ENCODE results near the gene GRIK3. TPM values are rescaled to one million over a fixed set of nuclear protein-coding genes. Genes with fewer than 3 reads are reported as not detected.

Gene GRIK3
- total RNA-seq, 1 experiment from 2014 or later, result not detected

DNA sequence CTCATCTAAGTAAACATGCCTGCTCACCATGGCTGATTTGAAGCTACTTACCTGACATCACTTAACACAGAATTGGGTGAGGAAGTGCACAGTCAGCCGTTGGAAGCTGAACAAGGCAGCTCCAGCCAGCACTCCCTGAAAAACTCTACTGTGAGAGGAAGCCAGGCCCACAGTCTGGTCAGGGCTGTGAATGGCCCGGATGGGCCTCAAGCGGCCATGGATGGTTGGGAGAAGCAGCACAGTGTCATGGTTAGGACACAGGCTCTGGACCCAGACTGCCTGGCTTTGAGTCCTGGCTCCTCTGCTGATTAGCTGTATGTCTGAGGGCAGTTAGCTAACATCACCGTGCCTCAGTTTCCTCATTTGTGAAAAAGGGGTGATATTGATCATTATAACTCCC lies 267.8 kb downstream of the GRIK3 start:
- in situ Hi-C loops (cut with HindIII; ENCODE audit: low pct_unique_long_range_greater_than_20kb, low sequenced_read_pairs), result no loop called here

DNA sequence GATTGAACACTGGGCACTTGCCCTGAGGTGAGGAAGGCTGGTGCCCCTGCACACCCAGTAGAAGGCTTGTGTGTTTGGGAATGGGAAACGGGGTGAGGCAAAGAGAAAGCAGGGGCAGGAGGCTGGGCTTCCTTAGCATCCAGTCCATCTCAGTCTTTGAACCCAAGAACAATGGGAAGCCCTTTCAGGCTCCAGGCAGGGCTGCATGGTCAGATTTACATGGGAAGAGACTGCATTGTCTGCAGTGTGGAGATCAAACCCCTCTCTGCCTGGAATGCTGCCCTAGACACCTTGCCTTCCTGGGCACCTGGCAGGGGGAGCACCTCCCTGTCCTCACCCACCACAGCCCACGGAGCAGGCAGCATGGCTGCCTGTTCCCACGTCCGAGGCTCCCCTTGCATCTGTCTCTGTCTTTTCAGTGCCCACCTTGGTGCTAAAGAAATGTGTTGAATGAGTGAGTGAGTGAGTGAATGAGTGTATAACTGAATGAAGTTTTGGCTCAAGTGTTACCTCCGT lies 268.5 kb downstream of the GRIK3 start:
- DNase-seq (ENCODE audit: low read depth, low spot score), result no peak
- in situ Hi-C loops (cut with HindIII; ENCODE audit: low pct_unique_long_range_greater_than_20kb, low sequenced_read_pairs), result no loop called here

More for the DNA sequence above, 267.8 kb downstream of the GRIK3 start:
- DNase-seq (ENCODE audit: low read depth, low spot score), result no peak

DNA sequence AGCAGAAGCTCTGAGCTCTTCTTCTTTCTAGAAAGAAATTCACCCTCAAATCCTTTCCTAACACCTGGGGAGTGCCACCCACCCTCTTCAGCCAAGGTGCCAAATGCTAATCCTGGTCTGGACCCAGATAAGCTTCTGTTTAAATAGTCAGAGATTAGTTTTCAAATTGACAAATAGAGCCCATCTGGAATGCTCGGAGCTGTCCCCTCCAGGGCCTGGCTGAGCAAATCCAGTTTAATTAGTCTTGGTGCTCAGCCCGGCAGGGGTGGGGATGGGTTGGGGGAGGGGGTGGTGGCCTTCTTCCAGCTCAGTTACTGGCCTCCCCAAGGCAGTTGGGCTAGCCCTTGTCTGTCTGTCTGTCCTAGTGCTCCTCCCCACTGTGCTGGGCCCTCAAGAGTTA lies 269.5 kb downstream of the GRIK3 start:
- in situ Hi-C loops (cut with HindIII; ENCODE audit: low pct_unique_long_range_greater_than_20kb, low sequenced_read_pairs), result no loop called here
- DNase-seq (ENCODE audit: low read depth, low spot score), result no peak

DNA sequence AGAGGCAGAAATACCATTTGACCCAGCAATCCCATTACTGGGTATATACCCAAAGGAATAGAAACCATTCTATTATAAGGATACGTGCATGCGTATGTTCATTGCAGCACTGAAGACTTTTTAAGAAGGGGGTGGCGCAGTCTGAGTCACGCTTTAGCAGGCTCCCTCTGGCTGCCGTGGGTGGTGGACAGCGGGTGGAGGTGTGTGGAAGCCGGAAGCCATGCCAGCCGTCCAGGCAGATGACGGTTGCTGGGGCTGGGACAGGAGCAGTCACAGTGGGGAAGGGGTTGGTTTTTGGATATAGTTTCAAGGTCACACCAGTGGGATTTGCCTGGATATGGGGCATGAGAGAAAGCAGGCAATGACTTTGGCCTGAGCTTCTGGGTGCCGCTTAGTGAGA lies 270.5 kb downstream of the GRIK3 start:
- no peak for DNase-seq (ENCODE audit: low read depth, low spot score)
- in situ Hi-C loops (cut with HindIII; ENCODE audit: low pct_unique_long_range_greater_than_20kb, low sequenced_read_pairs), result no loop called here

DNA sequence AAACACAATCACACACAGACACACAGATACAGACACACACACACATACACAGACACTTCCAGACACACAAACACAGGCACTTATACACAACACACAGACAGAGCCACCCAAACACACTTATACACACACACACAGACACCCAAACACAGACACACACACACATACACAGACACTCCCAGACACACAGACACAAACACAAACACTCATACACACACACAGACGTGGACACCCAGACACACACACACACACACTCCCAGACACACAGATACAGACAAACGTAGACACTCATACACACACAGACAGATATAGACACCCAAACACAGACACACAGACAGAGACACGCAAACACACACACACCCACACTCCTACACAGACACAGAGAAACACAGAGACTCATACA lies 272.1 kb downstream of the GRIK3 start:
- in situ Hi-C loops (cut with HindIII; ENCODE audit: low pct_unique_long_range_greater_than_20kb, low sequenced_read_pairs), result no loop called here
- no peak for DNase-seq (ENCODE audit: low read depth, low spot score)

DNA sequence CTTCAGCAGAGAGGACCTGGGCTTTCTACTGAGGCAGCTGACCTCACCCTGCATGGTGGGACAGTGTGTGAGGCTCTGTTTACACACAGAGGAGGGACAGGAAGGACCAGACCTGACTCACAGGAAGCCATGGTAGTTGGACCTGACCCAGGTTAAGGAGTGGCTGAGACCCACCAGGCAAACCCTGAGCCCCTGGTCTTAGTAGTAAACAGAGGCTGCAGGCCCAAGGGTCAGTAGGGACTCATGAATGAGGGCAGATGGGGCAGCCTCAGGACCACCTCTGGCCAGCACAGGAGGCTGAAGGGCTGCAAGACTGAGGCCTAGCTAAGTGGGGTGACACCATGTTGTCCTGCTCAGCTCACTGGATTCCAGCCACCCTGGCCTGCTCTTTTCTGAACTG lies 273.2 kb downstream of the GRIK3 start:
- DNase-seq (ENCODE audit: low read depth, low spot score), result no peak
- in situ Hi-C loops (cut with HindIII; ENCODE audit: low pct_unique_long_range_greater_than_20kb, low sequenced_read_pairs), result no loop called here

DNA sequence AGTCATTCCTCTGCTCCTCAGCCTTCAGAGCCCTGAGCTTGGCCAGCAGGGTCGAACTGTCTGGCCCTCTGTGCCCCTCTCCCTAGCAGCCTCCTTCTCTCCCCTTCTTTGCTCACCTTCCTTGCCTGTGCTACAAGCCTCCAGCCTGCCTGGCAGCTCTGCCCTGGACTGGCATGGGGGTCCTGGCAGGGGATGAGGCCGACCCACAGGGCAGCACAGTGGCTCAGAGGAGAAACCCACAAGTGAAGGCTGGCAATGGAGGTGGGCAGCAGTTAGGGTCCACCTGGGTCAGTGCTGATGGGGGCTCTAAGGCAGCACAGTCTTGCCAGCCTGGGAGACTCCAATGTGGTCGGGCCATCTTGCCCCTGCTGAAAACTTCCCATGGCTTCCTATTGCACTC lies 274.2 kb downstream of the GRIK3 start:
- DNase-seq (ENCODE audit: low read depth, low spot score), result no peak
- in situ Hi-C loops (cut with HindIII; ENCODE audit: low pct_unique_long_range_greater_than_20kb, low sequenced_read_pairs), result no loop called here

DNA sequence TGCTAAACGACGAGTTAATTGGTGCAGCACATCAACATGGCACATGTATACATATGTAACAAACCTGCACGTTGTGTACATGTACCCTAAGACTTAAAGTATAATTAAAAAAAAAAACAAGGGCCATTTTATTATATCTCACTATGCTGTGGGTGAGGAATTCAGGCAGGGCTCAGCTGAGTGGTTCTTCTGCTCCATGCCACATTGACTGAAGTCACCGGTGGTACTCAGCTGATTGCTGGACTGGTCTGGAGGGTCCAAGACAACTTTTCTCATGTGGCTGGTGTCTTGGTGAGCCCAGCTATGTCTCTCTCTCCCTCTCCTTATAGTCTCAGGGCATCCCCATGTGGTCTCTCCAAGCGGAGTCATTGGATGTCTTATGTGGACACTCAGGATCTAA lies 275.0 kb downstream of the GRIK3 start:
- DNase-seq (ENCODE audit: low read depth, low spot score), result no peak
- in situ Hi-C loops (cut with HindIII; ENCODE audit: low pct_unique_long_range_greater_than_20kb, low sequenced_read_pairs), result no loop called here

DNA sequence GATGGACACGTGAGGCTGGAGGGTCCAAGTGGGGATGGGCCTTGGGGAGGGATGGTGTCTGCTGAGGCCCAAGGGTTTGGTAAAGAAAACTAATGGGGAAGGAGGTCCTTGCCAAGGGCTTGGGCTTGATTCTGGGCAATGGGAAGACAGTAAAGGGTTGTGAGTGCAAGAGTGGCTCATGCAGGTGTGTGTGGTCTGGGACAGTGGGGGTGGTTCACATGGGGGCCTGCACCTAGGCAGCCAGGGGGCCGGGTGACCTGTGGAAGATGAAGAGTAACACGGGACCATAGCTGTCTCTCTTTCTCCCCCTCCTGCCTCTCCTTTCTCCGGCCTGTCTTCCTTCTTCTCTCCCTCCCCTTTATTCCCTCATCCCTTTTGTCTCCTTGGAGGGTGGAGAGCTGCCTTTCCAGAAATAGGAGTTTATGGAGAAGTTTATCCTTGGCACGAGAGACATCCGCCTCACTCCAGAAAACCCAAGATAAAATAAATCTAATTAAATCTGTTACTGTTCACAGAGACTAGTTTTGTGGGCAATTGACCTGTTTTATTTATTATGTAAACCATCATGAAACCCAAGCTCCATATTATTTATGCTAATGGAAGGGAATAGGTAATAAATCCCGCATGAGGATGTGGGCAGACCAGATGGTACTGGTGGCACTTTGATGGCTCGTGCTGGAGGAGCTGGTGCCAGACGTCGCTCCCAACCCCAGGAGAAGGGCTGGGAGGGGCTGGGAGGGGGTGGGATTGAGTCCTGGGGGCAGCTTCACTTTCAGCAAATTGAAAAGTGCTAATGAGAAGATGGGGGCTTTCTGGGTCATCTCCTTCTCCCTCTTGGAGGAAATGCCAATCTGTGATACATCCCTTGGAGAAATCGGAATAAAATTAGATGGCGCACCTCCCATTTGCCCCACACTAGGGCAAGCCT lies 278.7 kb downstream of the GRIK3 start:
- in situ Hi-C loops (cut with HindIII; ENCODE audit: low pct_unique_long_range_greater_than_20kb, low sequenced_read_pairs), result no loop called here
- no peak for DNase-seq (ENCODE audit: low read depth, low spot score)

DNA sequence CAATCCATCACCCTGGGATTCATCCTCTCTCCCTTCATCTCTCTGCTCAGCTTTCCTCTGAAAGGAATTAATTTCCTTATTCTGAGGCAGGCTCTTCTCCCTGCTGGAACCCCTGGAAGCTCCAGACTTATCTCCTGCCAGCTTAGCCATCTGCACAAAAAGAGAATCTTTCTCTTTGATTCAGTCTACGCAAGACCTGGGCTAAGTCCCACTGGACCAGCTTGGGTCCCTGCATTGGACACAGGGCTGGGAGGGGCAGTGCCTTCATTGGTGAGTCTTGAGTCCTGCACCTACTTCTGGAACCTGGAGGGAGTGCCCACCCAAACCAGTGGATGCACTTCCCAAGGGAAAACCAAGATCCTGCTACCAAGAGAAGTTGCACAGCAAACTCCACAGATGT lies 279.9 kb downstream of the GRIK3 start:
- no peak for DNase-seq (ENCODE audit: low read depth, low spot score)
- in situ Hi-C loops (cut with HindIII; ENCODE audit: low pct_unique_long_range_greater_than_20kb, low sequenced_read_pairs), result no loop called here

DNA sequence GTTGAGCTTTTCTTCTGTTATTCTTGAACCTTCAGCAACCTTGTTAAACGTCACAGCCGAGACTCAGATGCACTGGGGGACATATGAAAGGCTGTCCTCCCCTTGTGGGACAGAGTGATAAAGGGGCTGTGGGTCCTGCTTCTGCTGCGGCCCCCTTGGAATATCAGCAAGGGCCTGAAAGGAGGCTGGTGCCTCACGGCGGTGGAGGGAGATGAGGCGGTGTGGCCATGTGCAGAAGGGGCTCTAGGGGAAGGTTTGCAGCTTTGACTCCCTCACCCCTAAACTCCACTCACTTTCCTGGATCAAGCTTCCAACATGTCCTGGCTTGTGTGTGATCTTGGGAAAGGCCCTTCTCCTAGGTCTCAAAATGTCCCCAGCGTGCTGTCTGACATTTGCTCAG lies 280.9 kb downstream of the GRIK3 start:
- no peak for DNase-seq (ENCODE audit: low read depth, low spot score)
- in situ Hi-C loops (cut with HindIII; ENCODE audit: low pct_unique_long_range_greater_than_20kb, low sequenced_read_pairs), result no loop called here

DNA sequence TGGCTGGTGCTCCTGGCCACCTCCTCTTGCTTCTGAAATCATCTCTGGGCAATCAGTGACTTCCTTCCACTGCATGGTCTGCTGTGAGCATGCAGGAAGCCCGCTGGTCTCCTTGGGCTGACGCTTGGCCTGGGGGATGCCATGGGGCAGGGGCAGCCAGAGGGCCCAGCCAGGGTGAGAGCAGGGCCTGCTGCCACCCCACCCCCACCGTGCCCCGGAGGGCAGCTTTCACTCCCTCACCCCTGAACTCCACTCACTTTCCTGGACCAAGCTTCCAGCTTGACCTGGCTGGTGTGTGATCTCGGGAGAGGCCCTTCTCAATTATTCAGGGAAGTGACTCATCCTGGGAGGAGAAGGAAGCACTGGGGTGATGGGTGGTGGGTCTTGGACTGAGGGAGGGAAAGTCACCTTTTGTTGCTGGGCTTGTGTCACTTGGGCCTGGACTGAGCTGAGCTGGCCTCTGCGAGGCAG lies 281.4 kb downstream of the GRIK3 start:
- in situ Hi-C loops (cut with HindIII; ENCODE audit: low pct_unique_long_range_greater_than_20kb, low sequenced_read_pairs), result no loop called here
- DNase-seq (ENCODE audit: low read depth, low spot score), result no peak

DNA sequence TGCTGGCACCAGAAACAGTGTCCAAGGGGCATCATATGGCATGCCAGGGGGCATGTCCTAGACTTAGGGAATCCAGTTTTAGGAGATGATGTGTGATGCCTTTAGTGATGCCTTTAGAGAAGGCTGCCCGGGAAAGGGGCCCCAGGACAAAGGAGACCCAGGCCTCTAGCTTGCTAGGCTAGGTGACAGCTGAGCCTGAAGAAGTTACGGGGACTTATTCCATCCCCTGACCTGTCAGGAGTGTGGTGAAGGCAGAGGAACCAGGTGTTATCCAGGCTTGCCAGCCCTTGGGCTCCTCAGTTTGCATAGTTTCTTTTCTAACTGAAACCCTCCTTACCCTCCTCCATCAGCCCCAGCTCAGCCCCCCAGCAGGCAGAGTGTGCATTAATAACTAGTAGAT lies 281.9 kb downstream of the GRIK3 start:
- no peak for DNase-seq (ENCODE audit: low read depth, low spot score)
- in situ Hi-C loops (cut with HindIII; ENCODE audit: low pct_unique_long_range_greater_than_20kb, low sequenced_read_pairs), result no loop called here

DNA sequence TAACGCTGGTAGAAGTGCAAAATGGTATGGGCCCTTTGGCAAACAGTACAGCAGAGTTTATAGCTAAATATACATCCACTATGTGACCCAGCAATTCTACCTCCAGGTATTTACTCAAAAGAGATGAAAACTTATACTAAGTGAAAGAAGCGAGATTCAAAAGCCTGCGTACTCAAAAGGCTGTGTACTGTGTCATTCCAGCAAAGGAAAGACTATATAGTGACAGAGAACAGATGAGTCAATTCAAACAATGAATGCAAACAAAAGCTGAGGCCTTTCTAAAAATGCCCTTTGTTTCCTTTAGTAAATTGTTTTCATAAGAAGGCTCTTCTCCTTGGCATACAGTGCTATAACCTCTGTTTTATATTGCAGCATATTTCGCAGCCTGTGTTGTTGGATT lies 282.8 kb downstream of the GRIK3 start:
- in situ Hi-C loops (cut with HindIII; ENCODE audit: low pct_unique_long_range_greater_than_20kb, low sequenced_read_pairs), result no loop called here
- DNase-seq (ENCODE audit: low read depth, low spot score), result no peak

DNA sequence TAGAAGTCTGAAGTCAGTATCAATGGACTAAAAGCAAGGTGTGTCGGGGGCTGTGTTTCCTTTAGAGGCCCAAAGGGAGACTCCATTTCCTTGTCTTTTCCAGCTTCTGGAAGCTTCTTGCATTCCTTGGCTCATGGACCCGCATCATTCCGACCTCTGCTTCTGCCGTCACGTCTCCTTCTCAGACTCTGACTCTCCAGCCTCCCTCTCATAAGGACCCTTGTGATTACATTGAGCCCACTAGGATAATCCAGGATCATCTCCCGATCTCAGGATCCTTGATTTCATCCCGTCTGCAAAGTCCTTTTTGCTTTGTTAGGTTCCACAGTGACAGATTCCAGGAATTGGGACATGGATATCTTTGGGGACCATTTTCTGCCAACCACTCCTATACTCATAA lies 285.8 kb downstream of the GRIK3 start:
- DNase-seq (ENCODE audit: low read depth, low spot score), result no peak
- in situ Hi-C loops (cut with HindIII; ENCODE audit: low pct_unique_long_range_greater_than_20kb, low sequenced_read_pairs), result no loop called here
